Sciatic nerve (tissue), 2 donors: ENCODE results near the gene NIPAL4. TPM values are rescaled to one million over a fixed set of nuclear protein-coding genes. Genes with fewer than 3 reads are reported as not detected.

Experiments
- ATAC-seq: fragments of 200-7000 bp; cut with Tn5 transposase; one replicate; pipeline ENCODE4 v1.9.1; 2020; ENCODE audit warnings: mild to moderate bottlenecking, moderate library complexity
- DNase-seq: peaks from one replicate; pipeline ENCODE4 v3.0.0-alpha.2; 2020; ENCODE audit warnings: low spot score
- intact Hi-C: fragments of 100-400 bp; cut with DNase I; formaldehyde crosslinking; loops from one replicate; pipeline ENCODE4 v1.14.2; 2022
- total RNA-seq: library from RNA; stranded (reverse); fragmentation: NEBNext Ultra II Directional; extraction: Animal tissue kit (Norgen Biotek cat#: 25700); gene quantifications from one replicate; pipeline ENCODE4 v1.2.1, GENCODE V29; 2021
- donor health status: DM: no; HTN: no; CAD: no.
- donor health status: DM: no; HTN: no; CAD: no.

Gene NIPAL4
- total RNA-seq, 1 donor from 2014 or later: 0.36 TPM

GRCh38 chr5:157458835-157459234 lies 1.2 kb upstream of the NIPAL4 start:
- ATAC-seq (no peak), DNase-seq (no peak)
- intact Hi-C loops: no loop called here

GRCh38 chr5:157460921-157461792 lies 1.1 kb downstream of the NIPAL4 start:
- ATAC-seq: no peak
- no peak for DNase-seq
- intact Hi-C loops: no loop called here

DNA sequence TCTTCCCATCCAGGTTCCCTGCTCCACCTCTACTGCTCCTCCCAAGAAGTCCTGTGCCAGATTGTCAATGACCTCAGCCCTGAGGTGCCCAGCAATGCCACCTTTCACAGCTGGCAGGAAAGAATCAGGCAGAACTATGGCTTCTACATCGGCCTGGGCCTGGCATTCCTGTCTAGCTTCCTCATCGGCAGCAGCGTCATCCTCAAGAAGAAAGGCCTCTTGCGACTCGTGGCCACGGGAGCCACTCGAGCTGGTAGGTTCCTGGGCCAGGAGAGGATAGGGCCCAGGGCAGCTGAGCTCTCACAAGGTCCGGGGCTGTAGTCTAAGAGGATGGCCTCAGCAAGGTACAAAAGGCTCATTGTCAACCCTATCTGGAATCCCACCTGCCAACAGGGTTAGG lies 3.1 kb downstream of the NIPAL4 start:
- ATAC-seq: no peak
- DNase-seq: no peak

DNA sequence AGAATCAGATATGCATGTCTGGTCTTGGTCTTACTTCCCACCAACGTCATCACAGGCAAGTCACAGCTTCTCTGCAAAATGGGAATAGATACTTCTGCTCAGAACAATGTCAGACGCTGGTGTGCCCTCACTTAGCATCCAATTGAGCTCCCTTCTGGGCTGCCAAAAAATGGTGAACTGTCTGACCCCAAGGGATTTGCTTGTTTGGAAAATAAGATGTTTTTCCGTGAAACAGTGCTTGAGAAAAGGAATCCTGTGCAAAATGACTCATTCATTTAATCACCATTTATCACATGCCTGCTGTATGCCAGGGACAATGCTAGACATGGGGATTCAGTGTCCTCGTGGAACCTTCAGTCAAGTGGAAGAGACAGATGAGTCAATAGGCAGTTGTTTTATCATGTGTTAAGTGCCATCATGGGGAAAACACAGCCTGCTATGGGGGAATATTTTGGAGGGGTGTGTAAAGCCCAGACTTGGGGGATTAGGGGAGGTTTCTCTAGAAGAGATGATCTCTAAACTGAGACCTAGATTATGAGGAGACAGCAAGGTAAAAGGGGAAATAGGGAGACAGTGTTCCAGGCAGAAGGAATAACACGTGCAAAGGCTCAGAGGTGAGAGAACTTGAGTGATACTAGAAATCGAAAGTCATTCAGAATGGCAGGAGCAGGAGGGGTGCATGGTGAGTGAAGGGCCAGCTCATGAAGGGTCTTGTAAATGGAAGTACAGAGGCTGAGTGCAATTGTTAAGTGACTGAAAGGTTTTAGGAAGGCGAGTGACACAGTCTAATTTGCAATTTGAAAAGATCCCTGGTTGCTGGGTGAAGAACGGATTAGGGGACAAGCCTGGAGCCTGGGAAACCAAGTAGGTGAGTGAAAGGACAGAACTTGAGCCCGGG lies 3.9 kb downstream of the NIPAL4 start:
- ATAC-seq (peak; percentile 40), DNase-seq (no peak)

More for the DNA sequence above, 3.1 kb downstream of the NIPAL4 start:
- intact Hi-C loops: no loop called here

GRCh38 chr5:157464519-157465171 lies 4.6 kb downstream of the NIPAL4 start:
- DNase-seq (no peak), ATAC-seq (peak; percentile 83)
- intact Hi-C loops: no loop called here

More for the DNA sequence above, 3.9 kb downstream of the NIPAL4 start:
- intact Hi-C loops: no loop called here

DNA sequence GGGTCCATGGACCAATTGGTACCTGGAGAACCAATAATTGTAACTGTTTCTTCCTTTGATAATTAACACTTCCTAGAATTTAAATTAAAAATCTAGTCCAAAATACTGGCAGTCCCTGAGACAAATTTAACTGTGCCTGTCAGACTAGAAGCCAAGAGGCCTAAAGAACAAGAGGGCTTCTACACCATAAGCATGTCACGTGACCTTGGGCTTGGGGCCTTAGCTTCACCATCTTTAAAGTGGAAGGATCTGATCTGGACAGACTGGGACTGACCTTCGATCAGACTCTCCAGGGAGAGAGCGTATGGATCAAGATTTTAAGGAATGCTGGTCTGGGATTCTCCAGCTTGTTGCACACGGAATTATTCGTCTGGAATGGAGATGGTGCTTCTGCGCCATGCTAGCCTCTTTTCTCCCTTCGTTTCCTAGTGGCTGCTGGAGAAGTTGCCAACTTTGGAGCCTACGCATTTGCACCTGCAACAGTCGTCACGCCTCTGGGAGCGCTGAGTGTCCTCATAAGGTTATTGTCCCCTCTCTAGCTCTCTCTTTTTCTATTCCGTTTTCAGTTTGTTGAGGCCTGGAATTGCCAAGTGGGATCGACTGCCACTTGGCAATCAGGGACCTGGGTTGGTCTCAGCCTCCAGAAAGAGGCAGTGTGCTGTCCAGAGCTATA lies 8.4 kb downstream of the NIPAL4 start:
- ATAC-seq (no peak), DNase-seq (no peak)
- intact Hi-C loops: no loop called here

DNA sequence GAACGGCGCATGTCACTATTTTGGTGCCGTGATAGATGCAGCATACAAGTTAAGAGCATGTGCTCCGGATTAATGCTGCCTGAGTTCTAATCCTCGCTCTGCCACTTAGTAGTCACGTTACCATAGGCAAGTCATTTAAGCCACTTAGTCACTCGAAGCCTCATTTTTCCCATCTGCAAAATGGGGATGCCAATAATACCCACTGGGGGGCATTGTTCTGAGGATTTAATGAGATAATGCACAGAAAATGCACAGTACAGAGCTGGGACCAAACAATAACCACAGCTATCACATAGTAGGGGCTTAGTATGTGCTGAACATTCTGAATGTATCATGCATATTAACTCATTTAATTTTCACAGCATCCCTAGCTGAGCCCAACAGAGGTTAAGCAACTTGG lies 9.1 kb downstream of the NIPAL4 start:
- ATAC-seq (no peak), DNase-seq (no peak)
- intact Hi-C loops: no loop called here

- DNase-seq (no peak), ATAC-seq (no peak)
- intact Hi-C loops: loop anchor here (10.0 kb wide), 1 partner anchor 145 kb away; no protein-coding TSS in a partner anchor
These were observed 9.7 kb downstream of the NIPAL4 start for GRCh38 chr5:157469687-157470086.

GRCh38 chr5:157470631-157471030 lies 10.6 kb downstream of the NIPAL4 start:
- DNase-seq: no peak
- intact Hi-C loops: loop anchor here (10.0 kb wide), 1 partner anchor 146 kb away; no protein-coding TSS in a partner anchor
- ATAC-seq: no peak

- no peak for ATAC-seq
- intact Hi-C loops: loop anchor here (10.0 kb wide), 1 partner anchor 147 kb away; no protein-coding TSS in a partner anchor
- no peak for DNase-seq
These were observed 11.7 kb downstream of the NIPAL4 start for GRCh38 chr5:157471709-157472108.

DNA sequence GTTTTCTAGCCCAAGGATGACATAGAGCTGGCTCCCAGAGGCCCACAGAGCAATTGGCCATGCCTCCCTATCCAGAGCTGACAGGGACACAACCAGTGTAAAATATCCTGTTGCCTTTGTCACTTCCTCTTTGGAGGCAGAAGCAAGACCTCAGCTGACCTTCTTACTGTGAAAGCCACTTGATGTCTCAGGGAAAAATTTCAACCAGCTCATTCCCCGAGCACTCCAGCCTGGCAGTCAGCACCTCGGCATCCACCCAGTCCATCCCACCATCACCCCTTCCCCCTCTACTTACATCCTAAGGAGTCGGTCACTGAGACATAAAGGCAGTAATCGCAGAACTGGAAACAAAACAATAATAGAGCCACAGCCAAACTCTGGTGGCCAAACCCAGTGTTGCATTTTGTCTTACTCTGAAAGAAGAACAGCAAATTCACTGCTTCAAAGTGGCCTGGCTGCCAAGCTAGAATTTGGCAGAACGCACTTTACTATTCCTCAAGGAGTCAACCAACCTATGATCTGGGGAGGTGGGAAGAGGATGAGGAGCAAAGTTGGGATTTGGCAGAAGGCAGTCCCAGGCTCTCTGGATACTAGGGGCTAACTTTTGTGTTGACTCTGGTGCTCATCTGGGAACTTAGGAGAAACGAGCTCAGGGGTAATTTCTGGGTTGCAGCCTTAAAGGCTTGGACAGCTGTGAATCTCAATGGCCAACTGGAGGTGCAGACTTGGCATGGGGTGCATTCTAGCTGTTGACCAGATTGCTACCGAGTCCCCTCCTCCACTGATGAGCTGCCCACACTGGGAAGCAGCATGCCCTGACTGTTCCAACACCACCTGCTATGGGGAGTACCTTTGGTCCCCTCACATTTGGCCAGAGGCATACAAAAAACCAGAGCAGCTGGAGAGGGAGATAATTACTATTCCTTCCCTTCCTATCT lies 13.6 kb downstream of the NIPAL4 start:
- intact Hi-C loops: loop anchor here (10.0 kb wide), 1 partner anchor 149 kb away; no protein-coding TSS in a partner anchor
- ATAC-seq: peak; percentile 25

GRCh38 chr5:157475432-157475831 lies 15.4 kb downstream of the NIPAL4 start:
- intact Hi-C loops: loop anchor here (10.0 kb wide), 1 partner anchor 151 kb away; no protein-coding TSS in a partner anchor
- ATAC-seq (no peak), DNase-seq (no peak)

More for the DNA sequence above, 13.6 kb downstream of the NIPAL4 start:
- DNase-seq: no peak

- peak; percentile 73 for ATAC-seq
- intact Hi-C loops: loop anchor here (10.0 kb wide), 1 partner anchor 152 kb away; no protein-coding TSS in a partner anchor
- DNase-seq: no peak
These were observed 16.8 kb downstream of the NIPAL4 start for GRCh38 chr5:157476702-157477408.

DNA sequence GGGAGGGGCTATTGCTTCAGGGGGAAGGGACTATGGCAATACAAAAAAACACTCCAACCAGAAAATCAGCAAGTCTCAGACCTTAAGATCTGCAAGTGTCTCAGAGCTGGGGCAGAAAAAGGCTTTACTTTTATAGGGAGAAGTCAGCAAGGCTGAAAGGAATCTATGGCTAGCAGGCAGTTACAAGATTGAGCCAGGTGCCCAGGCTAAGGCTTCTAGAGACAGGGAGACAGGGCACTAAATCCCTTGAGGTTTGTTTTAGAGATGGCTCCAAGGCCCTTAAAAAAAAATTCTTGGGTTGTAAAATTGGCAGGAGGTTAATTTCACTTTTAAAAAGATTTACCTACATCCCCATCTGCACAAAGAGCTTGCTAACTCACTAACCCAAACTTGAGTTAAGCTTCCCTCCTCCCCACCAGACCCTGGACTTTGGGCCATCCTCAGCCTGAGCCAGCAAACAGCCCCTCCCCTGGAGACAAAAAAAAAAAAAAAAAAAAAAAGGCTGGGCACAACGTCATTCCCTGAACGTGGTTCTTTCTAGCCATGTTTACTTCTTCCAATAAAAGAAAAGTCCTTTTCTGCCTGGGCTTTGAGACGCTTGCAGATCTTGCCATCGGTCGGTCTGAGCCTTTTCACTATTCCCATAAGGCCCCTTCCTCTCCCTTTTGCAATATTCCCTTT lies 17.9 kb downstream of the NIPAL4 start:
- no peak for ATAC-seq
- no peak for DNase-seq
- intact Hi-C loops: loop anchor here (10.0 kb wide), 1 partner anchor 153 kb away; no protein-coding TSS in a partner anchor

GRCh38 chr5:157478726-157479125 lies 18.7 kb downstream of the NIPAL4 start:
- ATAC-seq (no peak), DNase-seq (no peak)

DNA sequence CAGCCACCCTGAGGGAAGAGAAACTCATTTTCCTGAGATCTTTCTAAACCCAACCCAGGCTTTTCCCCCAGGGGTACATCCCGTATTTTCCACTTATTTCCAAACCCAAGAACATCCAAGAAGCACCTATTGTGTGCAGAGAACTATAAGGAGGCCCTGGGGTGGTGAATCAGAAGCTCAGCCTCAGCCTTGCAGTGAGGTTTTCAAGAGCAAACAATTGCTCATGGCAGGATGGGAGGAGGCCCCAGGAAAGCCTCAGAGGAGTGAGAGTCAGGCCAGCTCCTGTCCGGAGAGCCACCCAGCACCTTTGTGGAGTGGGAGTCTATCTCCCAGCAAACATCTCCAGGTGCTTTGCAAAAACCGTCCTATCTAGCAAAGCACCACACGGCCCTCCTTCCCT lies 19.2 kb downstream of the NIPAL4 start:
- intact Hi-C loops: loop anchor here (10.0 kb wide), 1 partner anchor 154 kb away; no protein-coding TSS in a partner anchor
- DNase-seq: no peak
- peak; percentile 5 for ATAC-seq

More at GRCh38 chr5:157478726-157479125, 18.7 kb downstream of the NIPAL4 start:
- intact Hi-C loops: loop anchor here (10.0 kb wide), 1 partner anchor 154 kb away; no protein-coding TSS in a partner anchor
